ENCODE measurements around the gene RALGPS1. TPM values are rescaled to one million over a fixed set of nuclear protein-coding genes. Genes with fewer than 3 reads are reported as not detected.

RALGPS1 gene
- total and polyA plus RNA-seq, 2 donors (not counting 1 experiment from before 2014, with no cell fraction given), result 2.0 to 5.9 TPM

GRCh38 chr9:127138444-127138843 lies 223.9 kb downstream of the RALGPS1 start:
- Histone ChIP-seq H3K4me1 (ENCODE audit: control insufficient read depth, extremely low read depth, insufficient read depth, low read length) (peaks cover 14% of the 10 kb centered on the region), H3K4me2 (ENCODE audit: extremely low read depth, insufficient read depth, low read length) (no peak overlapping the region), H3K79me2 (ENCODE audit: control insufficient read depth, insufficient read depth, low read length) (no peaks in the 10 kb centered on the region), H2AFZ (ENCODE audit: low read length) (no peak overlapping the region), H4K20me1 (ENCODE audit: control insufficient read depth, extremely low read depth, insufficient read depth, low read length) (no peaks in the 10 kb centered on the region), H3K36me3 (ENCODE audit: control insufficient read depth, insufficient read depth, low read length) (no peaks in the 10 kb centered on the region), H3K27me3 (ENCODE audit: control insufficient read depth, insufficient read depth, low read length) (no peaks in the 10 kb centered on the region), H3K27ac (ENCODE audit: insufficient read depth, low read length) (no peak overlapping the region), H3K9ac (ENCODE audit: insufficient read depth, low read length) (no peak overlapping the region), H3K9me3 (ENCODE audit: control insufficient read depth, insufficient read depth, low read depth, low read length) (no peaks in the 10 kb centered on the region), H3K4me3 (replicated peaks in 1 of 4; ENCODE audit: control extremely low read depth in 1 of 4, insufficient read depth in 1 of 4, low read depth in 3 of 4, low read length in 4 of 4) (no peak overlapping the region)
- TF ChIP-seq EZH2 (IDR thresholded peaks at IDR 0.05; ENCODE audit: low read length, missing control alignments) (no peak), CTCF (conservative IDR thresholded peaks at IDR 0.05 in 1 of 2, IDR thresholded peaks at IDR 0.05 in 1 of 2; ENCODE audit: low read depth in 1 of 2, low read length in 2 of 2) (no peak)
- no peak for DNase-seq (ENCODE audit: low read depth in 2 of 2)

DNA sequence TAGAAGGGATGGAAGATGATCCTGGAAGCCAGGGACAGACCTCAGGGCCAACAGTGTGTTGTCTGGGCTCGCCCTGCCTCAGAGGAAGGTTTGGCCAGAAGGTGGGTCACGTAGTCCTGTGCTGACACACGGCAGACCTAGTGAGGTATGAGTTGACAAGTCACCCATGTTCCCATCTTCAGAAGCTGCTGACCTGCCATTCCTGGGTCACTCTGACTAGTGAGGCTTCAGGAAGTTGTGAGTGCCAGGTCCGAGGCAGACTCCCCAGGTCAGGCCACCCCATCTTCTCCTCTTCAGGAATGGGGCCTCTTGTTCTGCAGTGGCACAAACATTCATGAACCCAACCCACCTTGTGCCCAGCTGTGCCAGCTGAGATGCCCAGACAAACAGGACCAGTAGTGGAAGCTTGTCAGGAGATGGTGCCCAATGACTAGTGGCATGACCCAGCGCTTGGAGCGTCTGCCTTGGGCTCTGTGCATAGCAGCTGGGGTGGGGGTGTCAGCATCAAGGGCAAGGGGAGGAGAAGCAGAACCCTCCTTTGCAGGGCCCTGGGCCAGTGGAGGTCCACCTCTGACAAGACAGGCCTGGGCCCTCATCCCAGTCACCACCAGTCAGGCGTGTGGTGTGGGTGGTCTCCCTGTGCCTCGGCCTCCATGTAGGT lies 224.6 kb downstream of the RALGPS1 start:
- Histone ChIP-seq H2AFZ (ENCODE audit: low read length) (no peak overlapping the region), H3K4me3 (replicated peaks in 1 of 4; ENCODE audit: control extremely low read depth in 1 of 4, insufficient read depth in 1 of 4, low read depth in 3 of 4, low read length in 4 of 4) (no peak overlapping the region), H3K79me2 (ENCODE audit: control insufficient read depth, insufficient read depth, low read length) (no peaks in the 10 kb centered on the region), H3K9ac (ENCODE audit: insufficient read depth, low read length) (no peak overlapping the region), H3K4me1 (ENCODE audit: control insufficient read depth, extremely low read depth, insufficient read depth, low read length) (peaks cover 10% of the 10 kb centered on the region), H3K27me3 (ENCODE audit: control insufficient read depth, insufficient read depth, low read length) (no peaks in the 10 kb centered on the region), H3K9me3 (ENCODE audit: control insufficient read depth, insufficient read depth, low read depth, low read length) (no peaks in the 10 kb centered on the region), H4K20me1 (ENCODE audit: control insufficient read depth, extremely low read depth, insufficient read depth, low read length) (no peaks in the 10 kb centered on the region), H3K36me3 (ENCODE audit: control insufficient read depth, insufficient read depth, low read length) (no peaks in the 10 kb centered on the region), H3K27ac (ENCODE audit: insufficient read depth, low read length) (no peak overlapping the region), H3K4me2 (ENCODE audit: extremely low read depth, insufficient read depth, low read length) (no peak overlapping the region)
- TF ChIP-seq EZH2 (IDR thresholded peaks at IDR 0.05; ENCODE audit: low read length, missing control alignments), result no peak
- no peak for DNase-seq (ENCODE audit: low read depth in 2 of 2)

DNA sequence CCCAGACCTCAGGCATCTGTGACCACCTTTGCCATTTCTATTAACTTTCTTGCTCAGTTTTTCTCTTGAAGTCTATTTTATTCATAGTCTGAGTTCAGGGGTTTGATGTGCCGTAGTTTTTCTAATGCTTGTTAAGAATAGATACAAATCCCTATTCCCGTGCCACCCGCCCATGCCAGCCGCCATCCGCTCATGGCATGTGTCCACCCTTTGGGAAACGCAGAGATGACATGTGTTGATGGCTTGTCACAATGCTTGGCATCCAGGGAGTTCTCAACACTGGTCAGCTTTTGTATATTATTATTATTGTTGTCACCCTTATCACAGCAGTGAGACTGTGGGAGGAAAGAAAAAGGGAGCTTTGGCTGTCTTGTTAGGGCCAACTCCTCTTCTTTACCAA lies 225.2 kb downstream of the RALGPS1 start:
- no peaks in the 10 kb centered on the region for H4K20me1 ChIP-seq (ENCODE audit: control insufficient read depth, extremely low read depth, insufficient read depth, low read length)
- H3K27me3 ChIP-seq (ENCODE audit: control insufficient read depth, insufficient read depth, low read length), result no peaks in the 10 kb centered on the region
- no peak overlapping the region for H3K27ac ChIP-seq (ENCODE audit: insufficient read depth, low read length)
- peaks cover 5% of the 10 kb centered on the region for H3K4me1 ChIP-seq (ENCODE audit: control insufficient read depth, extremely low read depth, insufficient read depth, low read length)
- H3K9ac ChIP-seq (ENCODE audit: insufficient read depth, low read length), result no peak overlapping the region
- DNase-seq (ENCODE audit: low read depth in 2 of 2), result no peak
- no peaks in the 10 kb centered on the region for H3K36me3 ChIP-seq (ENCODE audit: control insufficient read depth, insufficient read depth, low read length)
- no peaks in the 10 kb centered on the region for H3K79me2 ChIP-seq (ENCODE audit: control insufficient read depth, insufficient read depth, low read length)
- H3K4me2 ChIP-seq (ENCODE audit: extremely low read depth, insufficient read depth, low read length), result no peak overlapping the region
- H2AFZ ChIP-seq (ENCODE audit: low read length), result no peak overlapping the region
- no peak for TF ChIP-seq EZH2 (IDR thresholded peaks at IDR 0.05; ENCODE audit: low read length, missing control alignments)
- TF ChIP-seq CTCF (conservative IDR thresholded peaks at IDR 0.05 in 1 of 2, IDR thresholded peaks at IDR 0.05 in 1 of 2; ENCODE audit: low read depth in 1 of 2, low read length in 2 of 2), result no peak
- H3K4me3 ChIP-seq (replicated peaks in 1 of 4; ENCODE audit: control extremely low read depth in 1 of 4, insufficient read depth in 1 of 4, low read depth in 3 of 4, low read length in 4 of 4), result no peak overlapping the region
- H3K9me3 ChIP-seq (ENCODE audit: control insufficient read depth, insufficient read depth, low read depth, low read length), result no peaks in the 10 kb centered on the region

All from fibroblast of lung (primary cell).